ENCODE measurements around the gene FNDC10.

The FNDC10 gene

GRCh38 chr1:1616045-1616790 lies 16.3 kb upstream of the FNDC10 start:
- DNase-seq, result peak; percentile 80

DNA sequence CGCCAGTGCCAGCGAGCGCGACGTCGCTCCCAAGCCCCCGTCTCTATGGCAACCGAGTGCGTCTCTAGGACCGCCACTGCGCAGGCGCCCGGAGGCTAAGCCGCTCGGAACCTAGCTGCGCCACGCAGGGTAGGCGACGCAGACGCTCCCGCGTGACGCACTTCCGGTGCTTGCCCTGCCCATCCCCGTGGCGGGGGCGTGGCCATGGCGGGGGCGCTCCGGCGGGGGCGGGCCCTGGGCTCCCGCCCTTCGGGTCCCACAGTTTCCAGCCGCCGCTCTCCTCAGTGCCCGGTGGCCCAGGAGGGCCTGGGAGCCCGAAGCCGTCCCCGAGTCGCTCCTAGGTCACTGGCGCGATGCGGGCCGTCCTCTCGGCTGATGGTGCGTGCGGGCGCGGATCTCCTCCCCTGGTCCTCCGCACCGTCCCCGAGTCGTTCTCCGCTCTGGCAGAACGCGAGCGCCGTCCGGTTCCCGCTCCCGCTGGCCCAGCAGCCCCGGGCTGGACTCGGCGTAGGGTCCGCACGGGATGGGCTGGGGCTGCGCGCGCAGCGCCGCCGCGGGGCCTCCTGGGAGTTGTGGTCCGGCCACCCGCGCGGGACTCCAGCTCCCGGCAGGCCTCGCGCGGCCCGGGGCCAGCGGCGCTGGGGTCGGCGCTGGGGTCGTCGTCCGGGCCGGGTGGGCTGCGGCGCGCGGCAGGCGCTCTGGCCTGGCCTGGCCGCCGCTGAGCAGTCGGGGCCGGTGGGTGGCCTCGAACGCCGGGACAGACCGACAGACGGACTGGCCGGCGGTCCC lies 15.5 kb upstream of the FNDC10 start, which contains the start of gene MIB2:
TSS of gene MIB2 (plus strand) at position 245 of the 789 bp plus-strand sequence. CDS start 7,953 bp downstream, outside the sequence.
- DNase-seq, result peak; percentile 99

- DNase-seq, result no peak
These were observed 15.0 kb upstream of the FNDC10 start for GRCh38 chr1:1614954-1615255.

DNA sequence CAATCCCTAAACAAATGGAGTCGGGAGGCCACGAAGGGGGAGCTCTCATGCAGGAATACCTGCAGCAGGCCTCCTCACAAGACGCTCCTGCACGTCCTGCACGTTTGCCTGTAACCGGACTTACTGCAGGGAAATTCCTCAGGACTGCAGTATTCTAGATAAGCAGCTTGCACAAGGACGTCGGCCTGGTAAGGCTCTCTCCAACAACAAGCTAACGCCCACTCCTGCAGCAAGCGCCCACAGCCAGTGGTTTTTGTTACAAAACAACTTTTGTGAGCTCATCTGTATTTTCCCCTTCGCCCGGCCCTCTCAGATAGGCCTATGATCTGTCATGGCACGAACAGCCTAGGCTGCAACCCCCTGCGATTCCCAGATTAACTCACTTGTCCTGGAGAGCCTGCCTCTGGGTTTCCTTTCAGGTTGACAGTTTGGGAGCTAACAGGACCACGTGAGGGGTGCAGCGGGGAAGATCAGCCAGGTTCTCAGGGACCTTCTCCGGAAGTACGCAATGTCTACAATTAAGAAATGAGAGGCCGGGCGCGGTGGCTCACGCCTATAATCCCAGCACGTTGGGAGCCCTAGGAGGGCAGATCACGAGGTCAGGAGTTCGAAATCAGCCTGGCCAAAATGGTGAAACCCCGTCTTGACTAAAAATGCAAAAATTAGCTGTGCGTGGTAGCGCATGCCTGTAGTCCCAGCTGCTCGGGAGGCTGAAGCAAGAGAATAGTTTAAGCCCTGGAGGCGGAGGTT lies 14.4 kb upstream of the FNDC10 start:
- peak; percentile 85 for DNase-seq

DNA sequence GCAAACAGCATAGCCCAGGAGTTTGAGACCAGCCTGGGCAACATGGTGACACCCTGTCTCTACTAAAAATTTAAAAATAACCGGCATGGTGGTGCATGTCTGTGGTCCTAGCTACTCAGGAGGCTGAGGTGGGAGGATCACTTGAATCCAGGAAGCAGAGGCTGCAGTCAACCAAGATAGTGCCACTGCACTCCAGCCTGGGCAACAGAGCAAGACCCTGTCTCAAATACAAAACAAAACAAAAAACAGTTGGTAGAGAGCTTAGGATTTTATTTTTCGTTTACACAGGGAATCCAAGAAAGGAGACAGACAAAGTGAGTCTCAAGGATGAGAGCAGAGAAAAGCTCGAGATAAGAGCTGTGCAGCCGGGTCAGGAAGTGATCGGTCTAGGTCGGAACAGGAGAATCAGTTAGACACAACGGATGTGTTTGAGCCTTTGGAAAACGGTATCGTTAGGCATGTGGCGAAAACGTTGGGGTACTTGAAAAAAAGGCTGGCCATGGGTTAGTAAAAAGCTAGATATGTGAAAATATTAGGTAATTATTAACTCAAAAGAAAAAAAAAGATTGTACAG lies 13.7 kb upstream of the FNDC10 start:
- no peak for DNase-seq

GRCh38 chr1:1612104-1612400 lies 12.1 kb upstream of the FNDC10 start:
- no peak for DNase-seq

GRCh38 chr1:1610796-1611195 lies 10.9 kb upstream of the FNDC10 start:
- DNase-seq, result no peak

- no peak for DNase-seq
These were observed 10.0 kb upstream of the FNDC10 start for GRCh38 chr1:1609822-1610485.

- no peak for DNase-seq
These were observed 6.3 kb upstream of the FNDC10 start for GRCh38 chr1:1606232-1606631.

GRCh38 chr1:1605724-1606123 lies 5.8 kb upstream of the FNDC10 start:
- DNase-seq, result no peak

DNA sequence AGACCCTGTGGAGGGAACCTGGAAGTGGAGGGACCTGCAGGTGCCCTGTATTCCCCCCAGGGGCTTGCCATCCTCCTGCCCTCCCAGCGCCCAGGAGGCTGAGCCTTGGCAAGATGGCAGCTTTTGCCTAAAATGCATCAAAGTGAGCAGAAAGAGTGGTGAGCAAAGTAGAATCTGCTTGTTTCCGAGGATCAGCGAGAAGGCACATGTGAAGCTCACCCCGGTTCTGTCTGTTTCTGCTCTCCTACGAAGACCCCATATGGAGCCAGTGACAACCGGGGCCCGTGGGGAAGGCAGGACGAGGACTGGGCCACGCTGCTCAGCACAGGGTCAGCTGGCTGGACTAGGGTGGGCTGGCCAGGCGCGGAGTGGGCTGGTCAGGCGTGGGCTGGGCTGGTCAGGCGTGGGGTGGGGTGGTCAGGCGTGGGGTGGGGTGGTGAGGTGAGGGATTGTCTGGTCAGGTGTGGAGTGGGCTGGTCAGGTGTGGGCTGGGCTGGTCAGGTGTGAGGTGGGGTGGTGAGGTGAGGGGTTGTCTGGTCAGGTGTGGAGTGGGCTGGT lies 5.2 kb upstream of the FNDC10 start:
- DNase-seq, result no peak

DNA sequence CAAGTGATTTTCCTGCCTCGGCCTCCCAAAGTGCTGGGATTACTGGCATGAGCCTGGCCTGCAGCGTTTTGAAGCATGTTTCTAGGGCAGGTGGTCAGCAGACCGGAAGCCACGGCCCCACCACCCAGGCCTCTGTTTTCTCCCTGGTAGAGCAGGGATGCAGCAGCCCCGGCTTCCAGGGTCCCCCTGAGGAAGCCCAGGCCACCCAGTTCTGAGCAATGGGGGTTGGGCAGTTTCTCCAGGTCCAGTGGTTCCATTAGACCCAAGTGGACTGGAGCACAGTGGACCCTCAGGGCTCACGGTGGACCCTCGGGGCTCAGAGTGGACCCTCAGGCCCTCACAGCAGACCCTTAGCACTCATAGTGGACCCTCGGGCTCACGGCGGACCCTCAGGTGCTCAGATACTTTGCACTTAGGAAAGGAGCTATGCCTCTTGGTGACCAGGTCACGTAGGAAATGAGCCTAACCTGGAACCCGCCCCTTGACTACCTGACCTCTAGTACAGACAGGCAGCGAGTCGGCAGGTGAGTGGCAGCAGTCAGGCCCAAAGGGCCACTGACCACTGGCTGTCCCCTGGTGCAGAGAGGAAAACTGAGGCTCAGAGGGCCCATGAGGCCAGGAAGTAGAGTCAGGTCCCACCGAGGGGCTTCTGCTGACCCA lies 4.6 kb upstream of the FNDC10 start:
- DNase-seq, result no peak

- peak; percentile 63 for DNase-seq
These were observed 3.9 kb upstream of the FNDC10 start for GRCh38 chr1:1603671-1604373.

DNA sequence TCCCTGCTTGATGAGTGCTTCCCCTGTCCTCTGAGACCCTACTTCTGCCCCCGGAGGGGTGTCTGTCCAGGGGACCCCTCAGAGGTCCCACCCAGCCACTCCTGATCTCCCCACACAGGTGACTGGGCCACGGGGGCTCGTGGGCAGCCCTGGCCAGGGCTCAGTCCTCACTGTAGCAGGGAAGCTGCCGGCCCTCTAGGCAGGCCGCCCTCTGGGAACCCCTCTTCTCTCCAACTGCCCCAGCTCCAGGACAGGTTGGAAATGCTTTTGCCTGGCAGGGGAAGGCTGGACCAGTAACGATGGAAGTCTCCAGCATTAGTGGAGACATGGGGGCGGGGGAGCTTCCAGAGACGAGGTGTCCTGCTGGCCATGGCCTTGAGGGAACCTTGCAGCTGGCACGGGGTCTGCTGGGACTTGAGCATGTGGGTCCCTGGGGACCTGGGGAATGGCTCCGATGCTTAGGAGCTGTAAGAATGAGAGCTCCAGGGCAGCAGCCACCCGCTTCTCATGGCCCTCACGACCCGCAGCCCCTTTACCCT lies 3.1 kb upstream of the FNDC10 start:
- no peak for DNase-seq

- no peak for DNase-seq
These were observed 2.5 kb upstream of the FNDC10 start for GRCh38 chr1:1602304-1602967.

DNA sequence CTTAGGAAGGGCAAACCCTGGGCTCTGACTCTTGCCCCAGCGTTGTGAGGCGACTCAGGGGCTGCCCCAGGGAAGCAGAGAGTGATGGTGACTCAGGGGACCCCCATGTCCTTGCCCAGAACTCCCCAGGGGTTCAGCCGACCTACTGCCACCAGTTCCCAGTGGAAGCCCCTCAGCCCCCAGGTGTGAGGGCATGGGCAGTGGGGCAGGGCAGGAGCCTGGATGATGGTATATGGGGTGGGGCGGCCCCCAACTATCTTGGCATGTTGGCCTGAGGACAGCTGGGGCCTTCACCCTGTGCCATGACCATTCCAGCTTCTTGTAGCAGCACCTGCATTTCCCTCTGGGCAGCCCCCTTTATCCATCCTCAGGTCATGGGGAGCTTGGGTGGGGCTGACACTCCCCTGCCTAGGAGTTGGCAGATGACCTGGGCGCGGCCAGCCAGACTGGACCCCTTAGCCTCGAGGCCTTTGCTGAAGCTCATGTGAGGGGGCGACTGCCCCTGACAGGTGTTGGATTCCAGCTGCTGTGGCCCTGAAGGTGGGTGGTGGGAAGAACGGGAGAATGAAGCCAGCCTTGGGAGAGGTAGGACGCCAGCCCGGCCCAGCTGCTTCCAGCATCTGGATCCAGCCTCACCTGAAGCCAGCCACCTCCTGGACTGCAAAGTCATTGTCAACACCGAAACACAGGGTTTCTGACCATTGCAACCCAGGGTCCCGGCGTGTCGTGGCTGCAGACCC lies 1.8 kb upstream of the FNDC10 start:
- DNase-seq, result no peak

GRCh38 chr1:1600861-1601563 lies 1.1 kb upstream of the FNDC10 start:
- no peak for DNase-seq

DNA sequence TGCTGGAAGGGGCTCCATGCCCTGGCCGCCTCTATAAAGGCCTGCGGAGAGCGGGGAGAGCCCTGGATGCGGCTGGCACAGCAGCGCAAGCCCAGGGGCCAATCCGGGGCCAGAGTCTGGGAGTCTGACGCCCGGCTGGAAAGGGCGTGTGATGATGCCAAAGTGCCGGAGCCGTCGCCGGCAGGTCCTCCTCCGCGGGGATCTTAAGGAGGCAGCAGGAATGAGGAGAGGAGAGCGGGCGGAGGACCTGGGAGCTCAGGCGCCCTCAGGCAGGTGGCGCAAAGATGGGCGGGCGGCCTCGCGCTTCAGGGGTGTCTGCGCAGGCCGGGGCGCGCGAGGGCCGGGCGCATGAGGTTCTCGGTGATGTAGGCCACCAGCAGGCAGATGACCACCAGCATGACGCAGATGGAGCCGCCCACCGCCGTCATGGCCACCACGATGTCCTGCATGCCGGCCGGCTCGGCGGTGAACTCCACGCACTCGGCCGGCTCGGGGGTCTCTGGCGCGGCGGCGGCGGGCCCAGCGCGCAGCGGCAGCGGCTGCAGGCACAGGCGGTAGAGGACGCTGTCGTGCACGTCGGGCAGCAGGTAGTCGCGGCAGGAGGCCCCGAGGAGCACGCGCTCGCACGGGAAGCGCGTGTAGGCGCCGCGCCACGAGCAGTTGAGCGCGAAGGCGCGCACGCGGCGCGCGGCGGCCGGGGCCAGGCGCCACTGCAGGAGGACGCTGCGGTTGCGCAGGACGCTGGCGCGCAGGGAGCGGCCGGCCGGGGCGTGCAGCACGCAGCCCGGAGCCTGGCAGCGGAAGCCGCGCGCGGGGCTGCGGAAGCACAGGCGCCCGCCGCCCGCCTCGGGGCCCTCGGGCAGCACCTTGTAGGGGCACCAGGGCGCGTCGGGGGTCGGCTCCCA lies 653 bp downstream of the FNDC10 start:
- DNase-seq, result peak; percentile 71

All from activated effector memory CD4-positive, alpha-beta T cell treated with anti-CD3 and anti-CD28 coated beads, Interleukin-2, amount 50 U/mL, for 16 hours (primary cell).